ENCODE results near the gene UTP4. TPM values are rescaled to one million over a fixed set of nuclear protein-coding genes. Genes with fewer than 3 reads are reported as not detected.

Gene UTP4
- total and polyA plus RNA-seq, 2 of the 8 experiments (the other 6 are each of a cell fraction or from before 2014, with no cell fraction given): 101 to 118 TPM

Small RNA genes lying within 50 kb of the gene (small RNA-seq; reads per million reads assigned to genes)
- gene RF00019 (ENCODE audit: insufficient read depth) (not detected), gene RNU6-22P (ENCODE audit: insufficient read depth) (not detected)

Other genes starting within 250 kb of the UTP4 start
- 64.4 and 69.6 TPM in 2 replicates for gene HAS3, start 27.0 kb upstream of the UTP4 start, total RNA-seq (2021; fragmentation: NEBNext Ultra II Directional; extraction: Animal tissue kit (Norgen Biotek cat#: 25700))
- gene HAS3, start 27.0 kb upstream of the UTP4 start, polyA plus RNA-seq (2011; rRNA removed): 32.1 and 36.3 TPM in 2 replicates
- 138 and 146 TPM in 2 replicates for gene CHTF8, start 61 bp upstream of the UTP4 start, total RNA-seq (2021; fragmentation: NEBNext Ultra II Directional; extraction: Animal tissue kit (Norgen Biotek cat#: 25700))
- 114 and 163 TPM in 2 replicates for gene CHTF8, start 61 bp upstream of the UTP4 start, polyA plus RNA-seq (2011; rRNA removed)
- 16.1 and 19.6 TPM in 2 replicates for gene SNTB2, start 54.5 kb downstream of the UTP4 start, total RNA-seq (2021; fragmentation: NEBNext Ultra II Directional; extraction: Animal tissue kit (Norgen Biotek cat#: 25700))
- gene SNTB2, start 54.5 kb downstream of the UTP4 start, polyA plus RNA-seq (2011; rRNA removed): 6.0 and 8.9 TPM in 2 replicates
- 24.1 and 26.6 TPM in 2 replicates for gene VPS4A, start 178.7 kb downstream of the UTP4 start, total RNA-seq (2021; fragmentation: NEBNext Ultra II Directional; extraction: Animal tissue kit (Norgen Biotek cat#: 25700))
- 14.1 and 19.0 TPM in 2 replicates for gene VPS4A, start 178.7 kb downstream of the UTP4 start, polyA plus RNA-seq (2011; rRNA removed)
- 23.6 and 23.9 TPM in 2 replicates for gene PDF, start 197.9 kb downstream of the UTP4 start, total RNA-seq (2021; fragmentation: NEBNext Ultra II Directional; extraction: Animal tissue kit (Norgen Biotek cat#: 25700))
- 17.7 and 19.3 TPM in 2 replicates for gene PDF, start 197.9 kb downstream of the UTP4 start, polyA plus RNA-seq (2011; rRNA removed)
- gene COG8, start 206.9 kb downstream of the UTP4 start, total RNA-seq (2021; fragmentation: NEBNext Ultra II Directional; extraction: Animal tissue kit (Norgen Biotek cat#: 25700)): 55.4 and 55.6 TPM in 2 replicates
- gene COG8, start 206.9 kb downstream of the UTP4 start, polyA plus RNA-seq (2011; rRNA removed): 49.1 and 60.9 TPM in 2 replicates
- gene NIP7, start 207.1 kb downstream of the UTP4 start, total RNA-seq (2021; fragmentation: NEBNext Ultra II Directional; extraction: Animal tissue kit (Norgen Biotek cat#: 25700)): 52.1 and 52.2 TPM in 2 replicates
- gene NIP7, start 207.1 kb downstream of the UTP4 start, polyA plus RNA-seq (2011; rRNA removed): 10.5 and 14.5 TPM in 2 replicates
- gene TMED6, start 219.1 kb downstream of the UTP4 start, total RNA-seq (2021; fragmentation: NEBNext Ultra II Directional; extraction: Animal tissue kit (Norgen Biotek cat#: 25700)): 0.94 TPM in 1 of 2 replicates, not detected in the other
- not detected in 2 replicates for gene TMED6, start 219.1 kb downstream of the UTP4 start, polyA plus RNA-seq (2011; rRNA removed)

Data from H1 (cell line).